ENCODE results near the gene PMPCB.
"Not testable (repeated sequence)": the region's sequence is repeated elsewhere in the genome, so short reads cannot be mapped to it uniquely, and the experiment has no call there.

DNA sequence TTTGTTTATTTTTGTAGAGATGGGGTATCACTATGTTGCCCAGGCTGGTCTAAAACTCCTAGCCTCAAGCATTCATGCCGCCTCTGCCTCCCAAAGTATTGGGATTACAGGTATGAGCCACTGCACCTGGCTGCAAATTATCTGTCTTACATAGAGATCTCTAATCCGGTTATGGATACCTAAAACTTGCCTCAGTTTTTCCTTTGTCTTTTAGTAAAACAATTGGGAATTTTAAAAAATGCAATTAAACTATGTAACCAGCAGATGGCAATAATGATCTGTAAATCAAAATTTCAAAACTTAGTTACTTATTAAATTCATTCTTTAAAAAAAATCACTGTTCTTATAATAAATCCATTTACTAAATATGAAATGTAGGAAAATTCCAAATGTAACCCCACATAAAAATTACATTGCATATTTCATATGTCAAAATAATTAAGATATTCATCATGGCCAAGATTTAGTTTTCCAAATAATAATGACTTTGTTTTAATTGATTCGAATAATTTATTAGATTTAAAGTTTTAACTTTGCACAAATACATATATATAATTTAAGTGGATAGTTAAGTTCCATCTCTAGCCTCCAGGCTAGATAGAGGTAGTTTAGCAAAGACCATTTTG, 14.3 kb upstream of the PMPCB start:
- TF ChIP-seq EP300, POLR2AphosphoS5 (IDR thresholded peaks at IDR 0.05): not testable (repeated sequence)
- TF ChIP-seq, protein P1, sequence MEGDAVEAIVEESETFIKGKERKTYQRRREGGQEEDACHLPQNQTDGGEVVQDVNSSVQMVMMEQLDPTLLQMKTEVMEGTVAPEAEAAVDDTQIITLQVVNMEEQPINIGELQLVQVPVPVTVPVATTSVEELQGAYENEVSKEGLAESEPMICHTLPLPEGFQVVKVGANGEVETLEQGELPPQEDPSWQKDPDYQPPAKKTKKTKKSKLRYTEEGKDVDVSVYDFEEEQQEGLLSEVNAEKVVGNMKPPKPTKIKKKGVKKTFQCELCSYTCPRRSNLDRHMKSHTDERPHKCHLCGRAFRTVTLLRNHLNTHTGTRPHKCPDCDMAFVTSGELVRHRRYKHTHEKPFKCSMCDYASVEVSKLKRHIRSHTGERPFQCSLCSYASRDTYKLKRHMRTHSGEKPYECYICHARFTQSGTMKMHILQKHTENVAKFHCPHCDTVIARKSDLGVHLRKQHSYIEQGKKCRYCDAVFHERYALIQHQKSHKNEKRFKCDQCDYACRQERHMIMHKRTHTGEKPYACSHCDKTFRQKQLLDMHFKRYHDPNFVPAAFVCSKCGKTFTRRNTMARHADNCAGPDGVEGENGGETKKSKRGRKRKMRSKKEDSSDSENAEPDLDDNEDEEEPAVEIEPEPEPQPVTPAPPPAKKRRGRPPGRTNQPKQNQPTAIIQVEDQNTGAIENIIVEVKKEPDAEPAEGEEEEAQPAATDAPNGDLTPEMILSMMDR (IDR thresholded peaks at IDR 0.05): not testable (repeated sequence)
